Measurements from ENCODE around the gene PNLIPRP1. TPM values are rescaled to one million over a fixed set of nuclear protein-coding genes. Genes with fewer than 3 reads are reported as not detected.

Gene PNLIPRP1
- total and polyA plus RNA-seq, 4 donors: not detected

DNA sequence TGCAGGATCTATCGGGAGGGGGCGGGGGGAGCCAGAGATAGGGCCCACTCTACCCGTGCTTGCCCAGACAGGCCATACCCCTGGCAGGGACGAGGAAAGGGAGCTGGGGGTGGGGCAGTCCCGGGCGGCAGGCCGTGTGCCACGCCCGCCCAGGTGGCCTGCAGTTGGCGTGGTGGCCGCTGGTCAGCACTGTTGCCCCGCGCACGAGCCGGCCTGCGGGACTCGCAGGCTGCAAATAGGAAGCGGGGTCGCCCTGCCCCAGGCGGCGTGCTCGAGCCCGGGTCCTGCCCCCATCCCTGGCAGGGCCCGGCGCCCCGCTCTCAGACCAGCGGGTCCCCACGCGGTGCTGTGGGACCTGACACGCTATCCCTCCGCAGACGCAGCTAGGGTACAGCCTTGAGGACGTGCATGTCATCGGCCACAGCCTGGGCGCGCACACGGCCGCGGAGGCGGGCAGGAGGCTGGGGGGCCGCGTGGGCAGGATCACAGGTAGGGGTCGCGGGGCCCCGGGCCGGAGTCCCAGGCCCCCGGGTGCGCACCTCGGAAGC is 36.7 kb downstream of the PNLIPRP1 start:
- Histone ChIP-seq H3K9me3 (ENCODE audit: control insufficient read depth, insufficient read depth, low read length) (no peaks in the 10 kb centered on the region), H3K36me3 (ENCODE audit: control insufficient read depth, insufficient read depth, low read length) (no peaks in the 10 kb centered on the region), H3K4me3 (ENCODE audit: low read depth, low read length) (peak overlapping the region; percentile 33), H3K4me1 (ENCODE audit: control insufficient read depth, insufficient read depth, low read length) (peaks cover 6% of the 10 kb centered on the region), H3K27me3 (ENCODE audit: control insufficient read depth, insufficient read depth, low read length) (peaks cover 14% of the 10 kb centered on the region), H3K27ac (ENCODE audit: low read depth, low read length) (no peak overlapping the region)
- 9% methylated on average over 49 of the region's 49 CpGs for WGBS (ENCODE audit: insufficient coverage)
- peak in 3 of 6 donors; percentile 6 to 63 (median 49) for DNase-seq (ENCODE audit: low read depth in 4 of 6, low spot score in 6 of 6)

DNA sequence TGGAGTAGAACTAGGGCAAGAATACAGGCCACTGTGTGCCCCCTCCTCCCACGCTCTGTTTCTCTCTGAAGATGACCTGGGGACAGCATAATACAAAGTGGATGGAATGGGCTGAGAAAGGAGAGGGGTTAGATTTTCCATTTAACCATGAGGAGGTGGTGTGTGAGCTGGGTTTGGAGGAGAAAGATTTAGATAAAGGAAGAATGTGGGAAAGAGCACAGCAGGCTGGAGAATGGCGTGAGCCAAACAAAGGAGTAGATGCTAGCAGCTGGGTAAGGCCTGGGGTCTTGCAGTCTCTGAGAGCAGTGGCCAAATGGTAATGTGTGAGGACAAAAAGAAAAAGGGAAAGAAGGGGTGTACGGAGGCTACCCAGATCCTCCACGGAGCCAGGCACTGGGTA is 38.6 kb downstream of the PNLIPRP1 start:
- Histone ChIP-seq H3K9me3 (ENCODE audit: control insufficient read depth, insufficient read depth, low read length) (no peaks in the 10 kb centered on the region), H3K4me1 (ENCODE audit: control insufficient read depth, insufficient read depth, low read length) (peaks cover 6% of the 10 kb centered on the region), H3K4me3 (ENCODE audit: low read depth, low read length) (no peak overlapping the region), H3K27me3 (ENCODE audit: control insufficient read depth, insufficient read depth, low read length) (peaks cover 14% of the 10 kb centered on the region), H3K27ac (ENCODE audit: low read depth, low read length) (no peak overlapping the region), H3K36me3 (ENCODE audit: control insufficient read depth, insufficient read depth, low read length) (no peaks in the 10 kb centered on the region)
- 82% methylated on average over 2 of the region's 4 CpGs for WGBS (ENCODE audit: insufficient coverage)
- DNase-seq (ENCODE audit: low read depth in 4 of 6, low spot score in 6 of 6): no peak

DNA sequence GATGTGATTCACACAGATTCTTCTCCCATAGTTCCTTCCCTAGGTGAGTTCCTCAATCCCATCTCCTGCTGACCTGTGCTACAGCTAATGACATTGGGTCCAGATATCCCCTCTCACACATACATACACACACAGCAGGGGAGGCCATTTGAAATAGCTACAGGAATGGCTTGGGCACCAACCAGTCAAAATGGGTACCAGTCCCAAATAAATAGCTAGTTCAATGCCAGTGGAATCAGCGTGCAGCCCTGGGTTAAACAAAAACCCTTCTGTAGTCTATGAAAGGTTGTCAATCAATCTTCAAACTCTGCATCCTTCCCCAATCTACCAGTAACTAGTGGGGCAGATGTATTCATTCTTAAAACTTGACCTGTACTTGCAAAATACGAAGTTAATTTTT is 39.3 kb downstream of the PNLIPRP1 start:
- H3K4me1 ChIP-seq (ENCODE audit: control insufficient read depth, insufficient read depth, low read length): peaks cover 6% of the 10 kb centered on the region
- no CpG with 5 or more reads among the region's 2 CpGs for WGBS (ENCODE audit: insufficient coverage)
- no peak overlapping the region for H3K4me3 ChIP-seq (ENCODE audit: low read depth, low read length)
- H3K27me3 ChIP-seq (ENCODE audit: control insufficient read depth, insufficient read depth, low read length): peaks cover 14% of the 10 kb centered on the region
- H3K36me3 ChIP-seq (ENCODE audit: control insufficient read depth, insufficient read depth, low read length): no peaks in the 10 kb centered on the region
- H3K27ac ChIP-seq (ENCODE audit: low read depth, low read length): no peak overlapping the region
- H3K9me3 ChIP-seq (ENCODE audit: control insufficient read depth, insufficient read depth, low read length): no peaks in the 10 kb centered on the region
- DNase-seq (ENCODE audit: low read depth in 4 of 6, low spot score in 6 of 6): no peak

DNA sequence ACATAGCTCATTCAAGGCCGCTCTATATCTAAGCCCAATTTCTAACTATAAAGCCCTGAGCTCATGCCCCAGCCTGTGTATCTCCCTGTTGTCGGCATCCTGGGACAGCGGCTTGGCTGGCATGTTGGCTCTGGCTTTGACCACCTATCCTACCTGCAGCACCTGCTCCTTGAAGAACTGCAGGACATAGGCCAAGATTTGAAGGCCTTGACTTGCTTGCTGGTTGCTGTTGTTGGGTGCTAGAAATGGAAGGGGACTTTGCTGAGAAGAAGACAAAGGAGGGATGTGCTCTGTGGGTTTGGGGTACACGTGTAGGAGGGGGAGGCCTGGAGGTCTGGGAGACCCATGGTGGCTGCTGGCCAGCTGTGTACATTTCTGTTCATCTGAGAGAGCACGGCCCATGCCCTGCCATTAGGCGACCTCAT is 41.1 kb downstream of the PNLIPRP1 start:
- DNase-seq (ENCODE audit: low read depth in 4 of 6, low spot score in 6 of 6): no peak
- H3K27ac ChIP-seq (ENCODE audit: low read depth, low read length): no peak overlapping the region
- H3K27me3 ChIP-seq (ENCODE audit: control insufficient read depth, insufficient read depth, low read length): peaks cover 7% of the 10 kb centered on the region
- 85% methylated on average over 4 of the region's 6 CpGs for WGBS (ENCODE audit: insufficient coverage)
- peaks cover 5% of the 10 kb centered on the region for H3K4me1 ChIP-seq (ENCODE audit: control insufficient read depth, insufficient read depth, low read length)
- no peaks in the 10 kb centered on the region for H3K9me3 ChIP-seq (ENCODE audit: control insufficient read depth, insufficient read depth, low read length)
- no peaks in the 10 kb centered on the region for H3K36me3 ChIP-seq (ENCODE audit: control insufficient read depth, insufficient read depth, low read length)
- H3K4me3 ChIP-seq (ENCODE audit: low read depth, low read length): no peak overlapping the region

DNA sequence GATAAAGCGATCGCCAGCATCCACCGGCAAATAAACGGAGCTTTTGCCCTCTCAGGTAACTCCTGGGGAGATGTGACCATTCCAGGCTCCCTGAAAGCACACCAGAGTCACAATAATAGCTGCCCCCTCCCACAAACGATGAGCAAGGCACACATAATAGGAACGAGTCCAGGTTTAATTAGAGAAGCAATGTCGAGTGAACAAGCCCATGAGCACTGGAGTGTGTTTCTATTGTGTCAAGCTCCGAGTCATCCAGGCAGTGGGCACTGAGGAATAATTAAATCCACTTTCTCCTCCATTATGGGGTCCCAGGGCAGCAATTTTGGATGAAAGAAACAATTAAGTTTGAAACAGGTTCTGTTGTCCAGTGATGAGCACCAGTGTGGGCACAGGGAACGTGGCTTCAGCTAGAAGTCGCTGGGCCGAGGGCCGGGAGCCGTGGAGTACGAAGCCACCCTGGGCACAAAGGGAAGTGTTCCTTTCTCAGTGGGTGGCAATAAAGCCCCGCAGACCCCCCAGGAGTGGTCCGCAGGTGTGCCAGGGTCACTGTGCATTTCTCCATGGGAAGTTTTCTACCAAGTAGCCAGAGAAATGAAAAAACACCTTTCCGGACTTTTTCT is 41.9 kb downstream of the PNLIPRP1 start:
- DNase-seq (ENCODE audit: low read depth in 4 of 6, low spot score in 6 of 6): peak in 2 of 6 donors; percentile 26 to 87
- Histone ChIP-seq H3K9me3 (ENCODE audit: control insufficient read depth, insufficient read depth, low read length) (no peaks in the 10 kb centered on the region), H3K4me1 (ENCODE audit: control insufficient read depth, insufficient read depth, low read length) (no peaks in the 10 kb centered on the region), H3K27ac (ENCODE audit: low read depth, low read length) (no peak overlapping the region), H3K27me3 (ENCODE audit: control insufficient read depth, insufficient read depth, low read length) (peaks cover 5% of the 10 kb centered on the region), H3K36me3 (ENCODE audit: control insufficient read depth, insufficient read depth, low read length) (no peaks in the 10 kb centered on the region), H3K4me3 (ENCODE audit: low read depth, low read length) (no peak overlapping the region)
- 64% methylated on average over 13 of the region's 17 CpGs for WGBS (ENCODE audit: insufficient coverage)

DNA sequence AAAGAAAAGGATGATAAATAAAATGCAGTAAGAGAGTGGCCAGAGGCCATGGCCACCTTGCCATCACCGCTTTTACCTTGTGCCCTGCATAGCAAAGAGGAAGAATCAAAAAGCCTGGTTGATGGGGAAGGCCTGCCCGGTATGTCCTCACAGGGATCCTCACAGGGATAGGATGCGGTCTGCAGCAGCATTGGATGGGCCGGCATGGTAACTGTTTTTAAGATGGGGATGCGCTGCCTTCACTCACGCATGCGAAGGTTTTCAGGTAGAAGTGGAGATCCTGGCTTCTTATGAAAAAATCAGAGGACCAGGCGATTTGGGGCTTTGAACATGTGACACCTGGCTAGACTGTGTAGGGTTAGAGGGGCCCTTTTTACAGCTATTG is 42.4 kb downstream of the PNLIPRP1 start:
- H3K36me3 ChIP-seq (ENCODE audit: control insufficient read depth, insufficient read depth, low read length): no peaks in the 10 kb centered on the region
- no peak overlapping the region for H3K4me3 ChIP-seq (ENCODE audit: low read depth, low read length)
- no peaks in the 10 kb centered on the region for H3K4me1 ChIP-seq (ENCODE audit: control insufficient read depth, insufficient read depth, low read length)
- H3K27me3 ChIP-seq (ENCODE audit: control insufficient read depth, insufficient read depth, low read length): peaks cover 2% of the 10 kb centered on the region
- 94% methylated on average over 6 of the region's 8 CpGs for WGBS (ENCODE audit: insufficient coverage)
- no peak overlapping the region for H3K27ac ChIP-seq (ENCODE audit: low read depth, low read length)
- H3K9me3 ChIP-seq (ENCODE audit: control insufficient read depth, insufficient read depth, low read length): no peaks in the 10 kb centered on the region
- DNase-seq (ENCODE audit: low read depth in 4 of 6, low spot score in 6 of 6): no peak

DNA sequence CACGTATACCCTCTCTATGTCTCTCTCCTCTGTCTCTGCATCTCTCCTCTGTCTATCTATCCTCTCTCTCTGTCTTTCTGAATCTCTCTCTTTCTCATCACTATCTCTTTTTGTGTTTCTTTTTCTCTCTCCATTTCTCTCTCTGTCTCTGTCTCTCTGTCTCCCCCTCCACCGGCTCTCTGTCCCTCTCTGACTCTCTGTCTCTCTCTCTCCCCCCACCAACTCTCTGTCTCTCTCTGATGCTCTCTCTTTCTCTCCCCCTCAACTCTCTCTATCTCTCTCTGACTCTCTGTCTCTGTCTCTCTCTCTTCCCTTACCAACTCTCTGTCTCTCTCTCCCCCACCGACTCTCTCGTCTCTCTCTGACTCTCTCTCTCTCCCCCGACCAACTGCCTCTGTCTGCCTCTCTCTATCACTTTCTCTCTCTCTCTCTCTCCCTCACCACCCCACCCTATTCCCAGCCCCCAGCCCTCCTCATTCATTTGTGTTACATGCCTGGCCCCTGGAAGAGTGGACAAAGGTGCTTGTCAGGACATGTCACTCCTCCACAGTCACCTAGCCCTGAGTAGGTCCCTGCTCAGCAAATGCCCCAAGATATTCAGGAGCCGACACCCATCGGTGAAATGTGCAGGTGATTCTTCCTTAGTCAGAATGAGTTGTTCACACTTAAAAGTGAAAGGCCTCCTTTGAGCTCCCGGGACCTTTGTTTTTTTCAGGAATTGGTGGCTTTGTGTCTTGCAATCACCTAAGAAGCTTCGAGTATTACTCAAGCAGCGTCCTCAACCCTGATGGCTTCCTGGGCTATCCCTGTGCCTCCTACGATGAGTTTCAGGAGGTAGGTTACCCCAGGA is 43.6 kb downstream of the PNLIPRP1 start:
- H3K27me3 ChIP-seq (ENCODE audit: control insufficient read depth, insufficient read depth, low read length): no peaks in the 10 kb centered on the region
- H3K4me1 ChIP-seq (ENCODE audit: control insufficient read depth, insufficient read depth, low read length): no peaks in the 10 kb centered on the region
- no peaks in the 10 kb centered on the region for H3K36me3 ChIP-seq (ENCODE audit: control insufficient read depth, insufficient read depth, low read length)
- no peak overlapping the region for H3K27ac ChIP-seq (ENCODE audit: low read depth, low read length)
- no peak for DNase-seq (ENCODE audit: low read depth in 4 of 6, low spot score in 6 of 6)
- no peak overlapping the region for H3K4me3 ChIP-seq (ENCODE audit: low read depth, low read length)
- 87% methylated on average over 8 of the region's 11 CpGs for WGBS (ENCODE audit: insufficient coverage)
- no peaks in the 10 kb centered on the region for H3K9me3 ChIP-seq (ENCODE audit: control insufficient read depth, insufficient read depth, low read length)

DNA sequence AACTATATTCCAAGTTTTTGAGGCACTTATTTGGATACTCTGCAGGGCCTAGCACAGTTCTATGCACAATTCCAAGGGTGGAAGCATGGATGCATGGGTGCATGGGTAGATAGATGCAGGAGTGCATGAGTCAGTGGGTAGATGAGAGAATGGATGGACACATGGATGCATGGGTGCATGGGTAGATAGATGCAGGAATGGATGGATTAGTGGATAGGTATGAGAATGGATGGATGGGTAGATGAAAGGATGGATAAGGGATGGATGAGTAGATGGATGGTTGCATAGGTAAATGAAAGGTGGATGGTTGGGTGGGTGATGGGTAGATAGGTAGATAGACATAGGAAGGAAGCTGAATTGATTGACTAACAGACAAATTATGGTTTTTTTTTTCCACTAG is 45.6 kb downstream of the PNLIPRP1 start:
- Histone ChIP-seq H3K9me3 (ENCODE audit: control insufficient read depth, insufficient read depth, low read length) (peaks cover 5% of the 10 kb centered on the region), H3K36me3 (ENCODE audit: control insufficient read depth, insufficient read depth, low read length) (no peaks in the 10 kb centered on the region), H3K4me3 (ENCODE audit: low read depth, low read length) (no peak overlapping the region), H3K27me3 (ENCODE audit: control insufficient read depth, insufficient read depth, low read length) (no peaks in the 10 kb centered on the region), H3K27ac (ENCODE audit: low read depth, low read length) (no peak overlapping the region), H3K4me1 (ENCODE audit: control insufficient read depth, insufficient read depth, low read length) (no peaks in the 10 kb centered on the region)
- no peak for DNase-seq (ENCODE audit: low read depth in 4 of 6, low spot score in 6 of 6)

DNA sequence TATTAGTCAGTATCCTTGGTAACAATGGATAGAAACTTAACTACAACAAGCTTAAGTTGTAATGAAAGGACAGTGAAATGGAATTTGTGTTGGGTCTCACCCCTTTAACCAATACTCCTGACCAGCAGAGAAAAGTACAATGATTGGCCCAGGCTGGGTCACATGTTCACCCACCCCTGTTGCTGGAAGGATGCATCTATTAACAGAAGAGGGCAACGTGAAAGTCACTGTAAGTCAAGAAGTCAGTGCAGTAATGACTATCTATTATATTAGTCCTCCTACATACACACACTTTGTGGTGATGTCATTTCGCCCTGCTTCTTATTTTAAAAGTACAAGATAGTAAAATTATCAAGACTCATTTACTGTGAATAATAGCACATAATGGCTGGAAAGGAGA is 46.2 kb downstream of the PNLIPRP1 start:
- Histone ChIP-seq H3K4me1 (ENCODE audit: control insufficient read depth, insufficient read depth, low read length) (no peaks in the 10 kb centered on the region), H3K9me3 (ENCODE audit: control insufficient read depth, insufficient read depth, low read length) (peaks cover 5% of the 10 kb centered on the region), H3K27ac (ENCODE audit: low read depth, low read length) (no peak overlapping the region), H3K27me3 (ENCODE audit: control insufficient read depth, insufficient read depth, low read length) (no peaks in the 10 kb centered on the region), H3K4me3 (ENCODE audit: low read depth, low read length) (no peak overlapping the region), H3K36me3 (ENCODE audit: control insufficient read depth, insufficient read depth, low read length) (no peaks in the 10 kb centered on the region)
- no peak for DNase-seq (ENCODE audit: low read depth in 4 of 6, low spot score in 6 of 6)
- WGBS (ENCODE audit: insufficient coverage): no CpG with 5 or more reads among the region's 2 CpGs

DNA sequence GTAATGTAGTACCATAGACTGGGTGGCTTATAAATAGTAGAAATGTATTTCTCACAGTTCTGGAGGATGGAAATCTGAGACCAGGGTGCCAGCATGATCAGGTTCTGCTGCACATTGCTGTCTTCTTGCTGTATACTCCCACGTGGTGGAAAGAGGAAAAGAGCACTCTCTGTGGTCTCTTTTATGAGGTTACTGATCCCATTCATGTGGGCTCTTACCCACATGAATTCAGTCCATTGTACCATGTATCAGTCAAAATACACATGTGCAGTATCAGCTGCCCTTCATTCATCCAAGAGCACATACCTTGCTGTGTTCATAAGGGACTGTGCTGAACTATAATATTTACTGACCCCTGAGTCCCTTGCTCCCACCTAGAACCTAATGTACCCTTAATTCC is 47.1 kb downstream of the PNLIPRP1 start:
- DNase-seq (ENCODE audit: low read depth in 4 of 6, low spot score in 6 of 6): no peak
- WGBS (ENCODE audit: insufficient coverage): 25% methylated on average over 1 of the region's 1 CpG
- H3K4me1 ChIP-seq (ENCODE audit: control insufficient read depth, insufficient read depth, low read length): no peaks in the 10 kb centered on the region
- H3K36me3 ChIP-seq (ENCODE audit: control insufficient read depth, insufficient read depth, low read length): no peaks in the 10 kb centered on the region
- H3K27me3 ChIP-seq (ENCODE audit: control insufficient read depth, insufficient read depth, low read length): no peaks in the 10 kb centered on the region
- no peak overlapping the region for H3K27ac ChIP-seq (ENCODE audit: low read depth, low read length)
- no peak overlapping the region for H3K4me3 ChIP-seq (ENCODE audit: low read depth, low read length)
- peaks cover 5% of the 10 kb centered on the region for H3K9me3 ChIP-seq (ENCODE audit: control insufficient read depth, insufficient read depth, low read length)

Data from spinal cord (tissue), 10 donors.